GM21526 (cell line): ENCODE data around the gene SMARCA1.
A peak's percentile ranks its signal among the peaks of the same experiment; 100 is the strongest.
"Not testable (repeated sequence)": the region's sequence is repeated elsewhere in the genome, so short reads cannot be mapped to it uniquely, and the experiment has no call there.

ENCODE experiments used
- ATAC-seq: cut with Tn5 transposase; IDR thresholded peaks from one replicate; pipeline ENCODE4 v1.9.1; 2021; ENCODE audit warnings: moderate library complexity; ENCODE audit not compliant: unreplicated experiment, low FRiP score

The SMARCA1 gene, protein sequence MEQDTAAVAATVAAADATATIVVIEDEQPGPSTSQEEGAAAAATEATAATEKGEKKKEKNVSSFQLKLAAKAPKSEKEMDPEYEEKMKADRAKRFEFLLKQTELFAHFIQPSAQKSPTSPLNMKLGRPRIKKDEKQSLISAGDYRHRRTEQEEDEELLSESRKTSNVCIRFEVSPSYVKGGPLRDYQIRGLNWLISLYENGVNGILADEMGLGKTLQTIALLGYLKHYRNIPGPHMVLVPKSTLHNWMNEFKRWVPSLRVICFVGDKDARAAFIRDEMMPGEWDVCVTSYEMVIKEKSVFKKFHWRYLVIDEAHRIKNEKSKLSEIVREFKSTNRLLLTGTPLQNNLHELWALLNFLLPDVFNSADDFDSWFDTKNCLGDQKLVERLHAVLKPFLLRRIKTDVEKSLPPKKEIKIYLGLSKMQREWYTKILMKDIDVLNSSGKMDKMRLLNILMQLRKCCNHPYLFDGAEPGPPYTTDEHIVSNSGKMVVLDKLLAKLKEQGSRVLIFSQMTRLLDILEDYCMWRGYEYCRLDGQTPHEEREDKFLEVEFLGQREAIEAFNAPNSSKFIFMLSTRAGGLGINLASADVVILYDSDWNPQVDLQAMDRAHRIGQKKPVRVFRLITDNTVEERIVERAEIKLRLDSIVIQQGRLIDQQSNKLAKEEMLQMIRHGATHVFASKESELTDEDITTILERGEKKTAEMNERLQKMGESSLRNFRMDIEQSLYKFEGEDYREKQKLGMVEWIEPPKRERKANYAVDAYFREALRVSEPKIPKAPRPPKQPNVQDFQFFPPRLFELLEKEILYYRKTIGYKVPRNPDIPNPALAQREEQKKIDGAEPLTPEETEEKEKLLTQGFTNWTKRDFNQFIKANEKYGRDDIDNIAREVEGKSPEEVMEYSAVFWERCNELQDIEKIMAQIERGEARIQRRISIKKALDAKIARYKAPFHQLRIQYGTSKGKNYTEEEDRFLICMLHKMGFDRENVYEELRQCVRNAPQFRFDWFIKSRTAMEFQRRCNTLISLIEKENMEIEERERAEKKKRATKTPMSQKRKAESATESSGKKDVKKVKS

DNA sequence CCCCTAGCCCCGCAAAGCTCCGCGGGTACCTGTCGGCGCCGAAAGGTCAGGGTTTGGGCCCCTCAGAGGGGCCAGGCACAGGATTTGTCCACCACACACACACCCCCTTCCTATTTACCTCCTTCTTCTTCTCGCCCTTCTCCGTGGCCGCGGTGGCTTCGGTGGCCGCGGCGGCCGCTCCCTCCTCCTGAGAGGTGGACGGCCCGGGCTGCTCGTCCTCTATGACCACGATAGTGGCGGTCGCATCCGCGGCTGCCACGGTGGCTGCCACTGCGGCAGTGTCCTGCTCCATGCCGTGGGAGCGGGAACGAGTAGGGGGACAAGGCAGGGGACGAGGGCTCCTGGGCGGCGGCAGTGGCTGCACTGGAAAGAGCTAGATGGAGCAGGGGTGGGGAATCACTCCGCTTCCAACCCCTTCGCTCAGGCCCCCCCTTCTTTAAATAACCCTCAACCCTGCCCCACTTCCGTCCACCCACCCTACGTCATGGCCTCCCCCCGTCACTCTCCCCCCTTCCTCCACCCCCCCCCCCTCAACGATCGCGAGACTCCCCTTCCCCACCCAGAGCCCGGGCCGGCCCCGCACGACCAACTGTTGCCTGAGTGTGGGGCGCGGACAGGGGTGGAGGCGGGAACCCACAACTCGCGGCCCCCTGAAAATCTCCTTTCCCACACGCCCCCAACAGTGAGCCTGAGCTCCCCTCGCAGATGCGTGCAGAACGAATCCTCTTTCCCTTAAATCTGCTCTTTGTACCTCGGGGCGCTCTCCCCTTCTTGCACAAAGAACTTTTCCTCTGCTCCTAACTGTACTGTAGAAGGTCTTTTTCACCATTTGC is at the start of gene SMARCA1:
SMARCA1 (minus strand) TSS at position 412 of the 833 bp plus-strand sequence; CDS start at position 292, 120 bp downstream.
- ATAC-seq = no peak

DNA sequence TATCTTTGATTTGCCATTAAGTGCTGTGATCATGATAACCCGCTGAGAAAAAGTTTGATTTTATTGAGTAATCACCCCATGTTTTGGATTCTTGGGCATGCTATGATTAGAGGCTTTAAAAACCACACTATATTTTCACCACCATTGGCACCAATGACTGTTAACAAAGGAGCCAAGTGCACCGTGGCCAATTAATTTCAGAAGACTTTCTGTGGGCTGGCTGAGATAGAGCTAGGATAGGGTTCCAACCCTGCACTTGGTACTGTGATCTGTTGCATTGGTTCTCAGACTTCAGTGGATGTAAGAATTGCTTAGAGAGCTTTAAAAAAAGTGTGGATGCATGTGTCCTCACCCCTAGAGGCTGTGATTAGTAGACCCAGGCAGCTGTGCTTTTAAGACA is 49.1 kb upstream of the SMARCA1 start:
- ATAC-seq = no peak

DNA sequence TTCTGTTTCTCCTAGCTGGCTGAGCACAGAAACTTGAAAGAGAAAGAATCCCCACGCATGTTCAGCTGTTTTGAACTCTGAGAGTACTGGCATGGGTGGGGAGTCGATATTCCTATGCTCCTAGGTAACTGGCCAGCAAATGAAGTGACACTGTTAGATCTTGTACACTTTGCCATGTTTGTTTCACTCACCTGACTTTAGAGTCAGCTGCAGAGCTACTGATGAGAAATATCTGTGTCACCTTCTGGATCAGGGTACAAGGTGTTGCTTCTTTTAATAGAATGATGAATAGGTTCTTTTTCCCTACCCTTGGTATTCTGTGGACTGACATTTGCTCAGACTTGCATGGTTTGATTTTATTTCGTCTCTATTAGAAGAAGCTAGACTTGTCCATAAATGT is 45.1 kb upstream of the SMARCA1 start:
- ATAC-seq = no peak

DNA sequence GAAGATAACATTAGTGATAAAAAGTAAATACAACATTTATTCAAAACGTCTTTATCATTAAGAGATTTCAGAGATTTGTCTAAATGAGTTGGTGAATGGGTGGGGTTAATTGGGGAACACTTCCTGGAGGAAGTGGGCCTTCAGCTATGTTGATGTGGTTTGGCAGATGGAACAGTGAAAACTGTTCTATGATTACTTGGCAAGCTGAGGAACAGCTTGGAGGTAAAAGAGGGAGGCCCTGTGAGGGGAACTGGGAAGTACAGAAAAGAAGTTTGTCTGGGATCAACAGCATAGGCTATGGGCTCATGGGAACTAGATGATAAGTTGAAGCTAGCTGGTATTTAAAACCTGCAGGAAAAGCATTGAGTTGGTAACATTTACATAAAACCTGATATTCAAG is 42.8 kb upstream of the SMARCA1 start:
- no peak for ATAC-seq

DNA sequence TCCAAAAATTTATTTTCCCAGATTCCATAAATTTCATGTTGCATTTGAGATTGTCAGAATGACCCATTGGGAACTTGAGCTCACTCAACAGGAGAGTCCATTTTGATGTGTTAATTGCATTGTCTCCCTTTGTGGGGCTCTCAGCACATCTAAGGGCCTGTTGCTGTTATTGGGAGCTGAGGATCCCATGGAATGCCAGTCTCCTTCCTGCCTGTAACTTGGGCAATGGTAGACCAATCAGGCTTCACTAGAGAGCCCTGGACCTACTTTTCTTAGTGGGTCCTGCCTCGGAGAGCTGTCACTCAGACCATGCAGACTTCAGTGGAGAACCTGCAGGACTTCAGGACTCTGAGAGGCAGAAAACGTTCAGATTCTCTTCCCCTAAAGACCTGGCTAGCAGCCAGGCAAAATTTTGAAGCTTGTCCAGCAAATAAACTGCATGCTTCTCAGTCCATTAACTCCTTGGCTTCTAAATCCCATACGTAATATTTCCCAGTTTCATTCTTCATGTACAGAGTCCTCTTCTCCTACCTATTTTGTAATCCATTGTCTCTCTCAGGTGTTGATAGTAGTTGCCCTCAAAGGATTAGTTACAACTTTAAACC is 41.9 kb upstream of the SMARCA1 start:
- ATAC-seq = no peak

DNA sequence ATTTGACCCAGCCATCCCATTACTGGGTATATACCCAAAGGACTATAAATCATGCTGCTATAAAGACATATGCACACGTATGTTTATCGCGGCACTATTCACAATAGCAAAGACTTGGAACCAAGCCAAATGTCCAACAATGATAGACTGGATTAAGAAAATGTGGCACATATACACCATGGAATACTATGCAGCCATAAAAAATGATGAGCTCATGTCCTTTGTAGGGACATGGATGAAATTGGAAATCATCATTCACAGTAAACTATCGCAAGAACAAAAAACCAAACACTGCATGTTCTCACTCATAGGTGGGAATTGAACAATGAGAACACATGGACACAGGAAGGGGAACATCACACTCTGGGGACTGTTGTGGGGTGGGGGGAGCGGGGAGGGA is 41.1 kb upstream of the SMARCA1 start:
- not testable (repeated sequence) for ATAC-seq

DNA sequence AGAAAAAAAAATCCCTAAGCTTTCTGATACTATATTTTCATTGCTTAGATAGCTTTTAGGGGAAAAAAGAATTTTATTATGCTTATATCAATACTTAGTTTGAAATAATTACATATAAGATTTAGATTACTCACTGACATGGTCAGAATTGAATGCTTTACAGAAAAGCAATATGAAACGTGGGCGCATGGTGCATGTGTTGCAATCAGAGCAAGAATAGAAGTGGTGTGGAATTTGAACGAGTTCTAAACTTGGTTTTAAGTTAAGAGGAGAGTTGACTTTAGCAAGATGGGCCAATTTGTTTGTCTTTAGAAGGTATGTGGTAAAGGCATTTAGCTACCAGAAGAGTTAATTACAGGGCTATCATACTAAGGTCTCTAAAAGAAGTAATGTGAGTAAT is 38.2 kb upstream of the SMARCA1 start:
- ATAC-seq = no peak

DNA sequence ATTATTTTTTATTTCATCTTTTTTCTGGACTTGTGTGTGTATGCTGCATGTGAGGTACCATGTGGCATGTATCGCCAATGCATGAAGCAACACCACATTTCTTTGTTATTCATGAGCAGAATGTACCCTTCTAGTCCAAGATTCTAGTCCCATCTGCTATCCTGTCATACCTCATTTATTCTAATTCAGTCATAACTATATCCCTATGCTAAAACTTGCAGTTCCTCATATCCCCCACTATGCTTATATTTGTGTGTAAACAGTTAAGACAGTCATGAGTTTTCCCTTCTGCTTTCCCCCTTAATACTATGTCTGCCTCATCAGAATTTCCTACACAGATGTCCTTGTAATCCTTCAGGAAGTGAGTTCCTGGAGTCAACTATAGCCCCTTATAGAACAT is 36.5 kb upstream of the SMARCA1 start:
- ATAC-seq = no peak

DNA sequence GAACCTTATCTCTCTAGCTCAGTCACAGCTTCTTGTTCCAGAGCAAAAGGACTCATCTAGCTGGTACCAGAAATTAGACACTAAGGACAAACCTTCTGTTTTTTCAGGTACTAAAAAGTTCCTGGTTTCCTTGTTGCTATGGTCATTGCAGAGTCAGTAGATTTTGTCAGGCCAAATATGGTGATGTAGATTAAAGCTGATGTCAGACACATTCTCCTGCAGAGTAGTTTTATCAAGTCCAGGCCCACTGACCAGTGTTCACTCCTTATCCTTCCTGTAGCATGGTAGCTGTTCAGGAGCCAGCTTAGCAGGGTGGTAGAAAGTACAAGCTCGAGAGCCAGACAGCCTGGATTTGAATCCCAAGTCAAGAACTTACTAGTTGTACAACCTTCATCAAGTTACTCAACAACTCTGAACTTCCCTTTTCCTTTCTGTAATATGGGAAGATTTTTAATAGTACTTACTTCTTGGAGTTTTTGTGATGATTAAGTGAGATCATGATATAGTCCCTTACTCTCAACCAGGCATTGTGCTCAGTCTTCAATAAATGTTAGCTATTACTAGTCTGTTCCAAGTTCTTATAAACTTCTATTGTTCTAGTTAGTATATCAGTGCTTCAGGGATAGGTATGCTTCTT is 34.7 kb upstream of the SMARCA1 start:
- no peak for ATAC-seq

DNA sequence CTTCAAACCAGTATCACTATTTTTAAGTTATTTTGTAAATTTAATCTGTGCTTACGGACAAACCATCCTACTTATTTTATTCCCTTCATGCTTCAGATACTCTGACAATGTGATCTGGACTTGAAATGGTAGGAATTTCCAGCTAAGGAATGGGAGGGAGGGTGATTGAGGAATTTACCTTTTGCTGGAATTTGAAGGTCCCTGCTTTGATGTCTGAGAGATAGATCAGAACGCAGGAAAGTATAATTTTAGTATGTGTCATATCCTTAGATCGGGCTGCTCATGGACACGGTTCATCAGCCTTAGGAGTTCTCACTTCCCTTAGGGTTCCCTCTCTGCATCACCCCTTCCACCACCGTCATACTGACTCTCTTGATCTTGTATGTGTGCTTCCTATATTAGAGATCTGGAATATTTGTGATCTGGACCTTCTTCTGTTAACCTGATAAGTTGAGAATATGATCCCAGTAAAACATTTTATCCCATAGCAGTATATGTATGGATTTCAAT is 33.6 kb upstream of the SMARCA1 start:
- ATAC-seq = no peak

DNA sequence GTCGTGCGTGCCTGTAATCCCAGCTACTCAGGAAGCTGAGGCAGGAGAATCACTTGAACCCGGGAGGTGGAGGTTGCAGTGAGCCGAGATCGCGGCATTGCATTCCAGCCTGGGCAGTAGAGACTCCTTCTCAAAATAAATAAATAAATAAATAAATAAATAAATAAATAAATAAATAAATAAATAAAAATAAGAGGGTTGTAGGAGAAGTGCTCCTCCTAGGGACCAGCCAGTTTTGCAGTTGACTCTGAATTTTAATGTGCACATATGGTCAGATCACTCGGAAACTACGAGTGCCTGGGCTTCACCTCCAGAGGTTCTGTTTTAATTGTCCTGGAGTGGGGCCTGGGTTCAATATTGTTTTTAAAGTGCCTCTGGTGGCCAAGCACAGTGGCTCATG is 31.5 kb upstream of the SMARCA1 start:
- not testable (repeated sequence) for ATAC-seq

DNA sequence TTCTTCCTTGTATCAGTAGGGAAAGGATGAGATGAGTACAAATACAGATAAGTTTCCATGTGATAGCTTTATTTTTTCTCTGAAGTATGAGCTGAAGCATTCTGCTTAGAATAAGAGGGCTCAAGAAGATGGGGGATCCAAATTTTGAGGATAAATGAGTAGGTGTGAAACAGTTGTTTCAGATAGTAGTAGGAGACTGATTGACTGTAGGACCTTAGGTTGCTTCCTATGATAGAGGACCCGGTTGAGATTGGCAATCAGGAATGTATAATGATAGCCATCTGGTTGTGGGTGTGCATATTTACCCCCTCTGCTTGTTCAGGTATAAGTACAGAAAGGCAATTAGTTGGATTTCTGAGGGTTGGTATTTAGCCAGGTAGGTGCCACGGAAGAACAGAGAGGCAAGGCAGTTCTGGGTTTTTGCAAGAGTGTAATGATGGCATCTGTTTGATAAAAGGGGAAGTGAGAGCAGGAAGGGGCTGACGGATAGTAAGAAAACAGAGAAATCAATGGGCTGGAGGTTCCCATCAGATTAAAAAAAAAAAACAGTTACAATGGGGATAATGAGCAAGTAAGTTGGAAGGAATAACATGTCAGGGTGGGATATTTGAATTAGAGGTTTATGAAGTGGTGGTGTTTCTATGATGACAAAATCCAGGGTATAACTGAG is 30.5 kb upstream of the SMARCA1 start:
- ATAC-seq = peak; percentile 92

DNA sequence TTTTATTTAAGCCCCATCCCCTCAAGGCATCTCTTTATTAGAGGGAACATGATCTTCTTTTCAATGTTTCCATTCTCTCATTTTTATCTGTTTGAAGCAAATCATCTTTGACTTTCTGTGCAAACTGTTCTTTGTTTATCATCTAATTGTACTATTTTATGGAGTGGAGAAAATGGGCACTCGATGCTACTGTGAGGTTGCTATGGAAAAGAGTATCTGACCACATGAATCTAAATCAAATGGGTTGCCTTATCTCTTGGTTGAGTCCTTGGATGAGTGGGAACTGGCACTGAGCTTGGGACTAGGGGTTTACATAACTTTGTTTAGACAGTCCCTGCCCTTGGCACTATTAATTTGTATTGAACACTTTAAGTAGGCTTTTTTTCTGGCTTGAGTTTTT is 25.8 kb upstream of the SMARCA1 start:
- ATAC-seq = no peak

DNA sequence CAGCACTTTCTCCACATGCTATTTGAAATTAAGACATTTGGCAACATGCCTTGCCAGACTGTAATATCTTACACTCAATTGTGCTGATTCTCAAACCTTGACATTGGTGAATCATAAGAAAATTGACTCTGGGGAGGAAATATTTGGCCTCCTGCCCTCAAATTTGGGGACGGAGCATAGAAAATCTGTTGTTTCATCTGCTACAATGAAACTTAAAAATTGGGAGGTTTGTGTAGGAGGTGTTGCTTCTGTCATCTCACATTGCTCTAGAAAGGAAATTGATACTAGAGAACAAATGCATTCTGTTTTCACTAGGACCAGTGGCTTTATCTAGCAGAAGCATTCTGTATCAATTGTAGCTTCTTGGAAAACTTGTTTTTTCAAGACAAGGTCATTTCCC is 22.1 kb upstream of the SMARCA1 start:
- no peak for ATAC-seq

DNA sequence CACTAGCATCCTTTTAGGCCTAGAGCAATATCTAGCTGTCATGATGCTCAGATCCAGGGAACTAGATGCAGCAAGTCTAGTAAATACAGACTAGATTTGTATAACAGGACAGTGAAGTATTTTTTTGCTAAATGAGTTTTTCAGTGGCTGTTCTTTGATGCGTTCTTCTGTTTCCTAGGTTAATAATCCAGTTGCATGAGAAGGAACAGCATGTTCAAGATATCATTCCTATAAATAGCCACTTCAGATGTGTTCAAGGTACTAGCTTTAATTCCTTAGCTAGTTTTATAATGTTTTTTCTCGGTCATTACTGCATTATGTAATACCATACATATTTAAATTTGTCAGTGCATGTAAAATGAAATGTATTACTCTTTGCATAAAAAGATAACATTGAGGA is 21.5 kb upstream of the SMARCA1 start:
- no peak for ATAC-seq

DNA sequence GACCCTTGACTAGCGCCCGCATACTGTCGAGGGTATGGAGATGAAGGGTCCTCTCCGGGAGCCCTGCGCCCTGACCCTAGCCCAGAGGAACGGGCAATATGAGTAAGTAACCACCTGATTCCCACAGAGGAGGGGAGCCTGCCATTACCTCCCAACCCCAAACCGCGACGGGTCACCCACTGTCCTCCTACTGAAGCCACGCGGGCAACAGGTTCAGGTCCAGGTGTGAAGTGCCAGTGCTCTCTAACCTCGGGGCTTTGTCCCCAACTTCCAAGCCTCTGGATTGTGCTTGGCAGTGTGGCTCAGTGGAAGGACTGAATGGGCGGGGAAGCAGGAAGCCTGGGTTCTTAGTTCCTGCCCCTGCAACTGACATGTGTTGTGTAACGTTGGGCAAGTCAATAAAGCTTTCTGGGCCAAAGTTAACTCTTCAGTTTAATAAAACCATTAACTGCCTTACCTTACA is 17.5 kb upstream of the SMARCA1 start:
- no peak for ATAC-seq

DNA sequence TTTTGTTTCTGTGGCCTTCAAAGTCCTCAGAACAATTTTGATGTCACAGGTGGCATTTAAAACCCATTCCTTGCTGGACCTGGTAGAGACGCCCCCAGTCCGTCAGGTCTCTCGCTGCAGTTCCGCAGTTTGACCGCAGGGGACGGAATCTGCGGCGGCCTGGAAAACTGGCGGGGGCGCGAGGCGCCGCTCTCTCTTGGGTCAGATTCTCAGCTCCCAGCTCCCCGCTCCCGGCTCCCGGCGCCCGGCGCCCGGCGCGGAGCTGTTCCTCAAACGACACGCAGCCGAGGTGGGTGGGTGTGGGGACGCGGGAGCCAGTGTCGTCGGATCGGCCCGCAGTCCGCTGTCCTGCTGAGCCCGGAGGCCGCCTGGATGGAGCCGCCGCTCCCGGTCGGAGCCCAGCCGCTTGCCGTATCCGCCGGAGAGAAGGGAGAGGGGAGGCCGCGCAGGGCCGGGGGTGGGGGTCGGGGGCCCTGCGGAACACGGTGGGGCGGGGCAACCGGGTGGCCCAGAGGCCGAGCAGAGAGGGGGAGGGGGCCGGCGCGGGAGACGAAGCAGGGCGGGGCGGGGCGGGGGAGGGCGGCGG is 16.9 kb upstream of the SMARCA1 start, which contains the start of gene OCRL:
OCRL (plus strand) TSS at position 192 of the 586 bp plus-strand sequence; CDS start at position 373, 181 bp downstream.
- ATAC-seq = peak; percentile 97
